Activated CD4-positive, alpha-beta T cell treated with anti-CD3 and anti-CD28 coated beads, Interleukin-10, Interleukin-2, amounts not matched to agents 100 ng/mL and 50 ng/mL, durations not matched to agents 16 hours and 8 hours (primary cell): Measurements from ENCODE around the gene ESCO1.

ENCODE experiments used
- DNase-seq: peaks from one replicate; pipeline ENCODE4 v3.0.0-alpha.2; 2020

The ESCO1 gene

GRCh38 chr18:21484851-21485636 is 115.5 kb downstream of the ESCO1 start:
- no peak for DNase-seq

- DNase-seq = no peak
These were observed 117.5 kb downstream of the ESCO1 start for GRCh38 chr18:21483051-21483450.

DNA sequence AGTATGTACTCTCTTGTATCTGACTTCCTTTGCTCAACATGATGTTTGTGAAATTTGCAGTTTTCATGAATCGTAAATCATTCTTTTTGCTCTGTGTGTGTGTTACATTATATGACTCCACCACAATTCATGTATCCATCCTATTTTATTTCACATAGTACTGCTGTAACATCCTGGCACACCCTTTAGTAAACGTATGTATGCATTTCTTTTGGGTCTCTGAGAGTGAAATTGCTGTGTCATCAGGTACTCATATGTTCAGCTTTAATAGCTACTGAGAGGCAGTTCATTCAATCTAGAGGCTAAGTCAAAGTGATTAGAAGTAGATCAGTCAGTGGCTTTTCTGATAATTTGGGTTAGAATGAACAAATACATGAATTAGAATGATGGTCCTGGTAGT is 118.8 kb downstream of the ESCO1 start:
- DNase-seq = no peak

GRCh38 chr18:21479721-21480120 is 120.8 kb downstream of the ESCO1 start:
- no peak for DNase-seq
